Mesodermal cell (in vitro differentiated cells): Measurements from ENCODE around the gene KRT17.
"Not testable (repeated sequence)": the region's sequence is repeated elsewhere in the genome, so short reads cannot be mapped to it uniquely, and the experiment has no call there.

Source experiments
- H3K27ac ChIP-seq: 2 replicates; pipeline ENCODE4 v1.7.0; 2013; ENCODE audit warnings: mild to moderate bottlenecking, low read depth, low read length, moderate library complexity; ENCODE audit not compliant: severe bottlenecking
- H3K36me3 ChIP-seq: 2 replicates; pipeline ENCODE4 v1.7.1; 2013; ENCODE audit warnings: mild to moderate bottlenecking, low read length, moderate library complexity; ENCODE audit not compliant: control insufficient read depth, insufficient read depth
- H3K4me1 ChIP-seq: one replicate; pipeline ENCODE4 v1.7.1; 2013; ENCODE audit warnings: mild to moderate bottlenecking, low read length; ENCODE audit not compliant: insufficient read depth, control insufficient read depth, poor library complexity, severe bottlenecking
- H3K4me3 ChIP-seq: 2 replicates; pipeline ENCODE4 v1.7.0; 2013; ENCODE audit warnings: low read length, control low read depth, mild to moderate bottlenecking; ENCODE audit not compliant: insufficient read depth, poor library complexity, severe bottlenecking; ENCODE audit errors: extremely low read depth
- H3K9me3 ChIP-seq: 2 replicates; pipeline ENCODE4 v1.7.1; 2013; ENCODE audit warnings: mild to moderate bottlenecking, low read length, moderate library complexity; ENCODE audit not compliant: control insufficient read depth
- WGBS, 2 experiments: methylation state at CpG; one replicate each; pipeline ENCODE4 v1.1.5; 2013; ENCODE audit warnings: missing lambda C conversion rate in 2 of 2; ENCODE audit not compliant: insufficient coverage in 2 of 2; 5-methylcytosine and 5-hydroxymethylcytosine counted together

The KRT17 gene

DNA sequence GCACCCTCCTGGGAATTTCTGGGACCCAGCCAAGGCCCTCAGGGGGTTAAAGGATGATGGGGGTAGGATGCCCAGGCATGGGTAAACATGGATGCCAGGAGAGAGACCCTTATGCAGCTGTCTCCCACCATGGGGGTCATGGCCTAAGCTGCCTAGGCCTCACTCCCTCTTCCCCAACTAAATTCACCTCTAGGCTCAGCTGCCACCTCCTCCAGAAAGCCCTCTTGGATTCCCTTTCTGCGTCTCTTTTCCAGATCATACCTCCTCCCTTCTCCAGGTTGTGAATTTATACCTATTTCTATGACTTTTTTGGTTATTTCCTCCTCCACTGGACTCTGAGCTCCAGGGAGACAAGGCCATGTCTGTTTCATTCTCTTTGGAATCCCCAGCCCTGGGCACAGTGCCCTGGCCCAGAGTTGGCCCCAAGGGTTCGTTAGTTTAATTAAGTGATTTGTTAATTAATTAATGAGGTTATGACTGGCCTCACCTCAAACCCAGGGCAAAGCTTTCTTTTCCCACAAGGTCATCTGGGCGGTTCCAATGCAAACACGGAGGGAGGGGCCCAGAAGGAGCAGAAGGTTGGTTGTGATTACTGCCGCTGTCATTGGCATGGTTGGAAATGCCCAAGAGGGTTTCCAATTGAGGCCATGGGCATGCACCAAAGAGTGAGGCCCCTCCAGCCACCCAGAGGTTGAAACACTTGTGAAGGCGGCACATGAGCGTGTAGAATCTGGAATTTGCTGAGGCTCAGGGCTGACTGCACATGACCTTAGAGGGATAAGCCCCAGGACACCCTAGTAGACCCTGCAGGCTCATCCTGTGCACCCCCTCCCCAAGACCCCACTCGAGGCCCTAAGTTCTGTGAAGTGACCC is 6.9 kb upstream of the KRT17 start:
- H3K36me3 ChIP-seq: no peaks in the 10 kb centered on the region
- peaks cover 19% of the 10 kb centered on the region for H3K4me1 ChIP-seq
- H3K27ac ChIP-seq: no peak overlapping the region
- H3K9me3 ChIP-seq: no peaks in the 10 kb centered on the region
- 90 to 91% methylated on average over 5 of the region's 8 CpGs for WGBS, 2 experiments
- H3K4me3 ChIP-seq: no peak overlapping the region

- H3K9me3 ChIP-seq: no peaks in the 10 kb centered on the region
- H3K4me3 ChIP-seq: no peak overlapping the region
- H3K27ac ChIP-seq: no peak overlapping the region
- peaks cover 16% of the 10 kb centered on the region for H3K4me1 ChIP-seq
- 81 to 85% methylated on average over 11 of the region's 13 CpGs for WGBS, 2 experiments
- no peaks in the 10 kb centered on the region for H3K36me3 ChIP-seq
Measured at GRCh38 chr17:41629826-41630670, 5.7 kb upstream of the KRT17 start.

GRCh38 chr17:41629316-41629715 is 4.9 kb upstream of the KRT17 start:
- Histone ChIP-seq H3K4me1 (peaks cover 9% of the 10 kb centered on the region), H3K27ac (no peak overlapping the region), H3K4me3 (no peak overlapping the region), H3K36me3 (no peaks in the 10 kb centered on the region), H3K9me3 (no peaks in the 10 kb centered on the region)
- WGBS, 2 experiments: 64 to 90% methylated on average over 4 to 6 of the region's 10 CpGs

DNA sequence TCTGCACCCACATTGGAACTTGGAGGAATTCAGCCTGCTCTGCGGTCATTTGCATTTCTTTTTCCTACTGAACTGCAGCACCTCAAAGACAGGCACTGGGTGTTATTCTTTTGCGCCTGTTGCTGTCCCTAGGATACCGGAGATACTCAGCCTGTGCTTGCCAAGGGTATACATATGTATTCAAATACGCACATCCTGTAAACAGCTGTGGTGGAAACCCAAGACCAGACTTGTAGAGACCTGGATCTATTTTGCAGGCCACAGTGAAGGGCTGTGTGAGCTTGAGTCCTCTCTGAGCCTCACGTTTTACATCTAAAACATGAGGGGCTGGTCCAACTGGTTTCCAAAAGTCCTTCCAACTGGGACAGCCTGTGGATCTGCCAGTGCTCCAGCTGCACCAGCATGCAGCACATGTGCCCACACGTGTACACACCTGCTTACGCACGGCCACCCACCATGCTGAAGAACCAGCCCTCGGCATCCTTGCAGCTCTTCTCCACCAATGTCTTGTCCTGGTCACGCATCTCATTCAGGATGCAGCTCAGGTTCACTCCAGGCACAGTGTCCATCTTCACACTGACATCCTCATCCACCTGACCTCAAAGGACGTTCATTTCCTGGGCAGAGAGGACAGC is 4.4 kb upstream of the KRT17 start:
- not testable (repeated sequence) for H3K9me3 ChIP-seq, H3K4me3 ChIP-seq, H3K36me3 ChIP-seq, H3K27ac ChIP-seq, H3K4me1 ChIP-seq
- WGBS, 2 experiments: 91 to 93% methylated on average over 8 to 10 of the region's 11 CpGs

- H3K36me3 ChIP-seq, H3K9me3 ChIP-seq, H3K4me3 ChIP-seq, H3K4me1 ChIP-seq, H3K27ac ChIP-seq: not testable (repeated sequence)
- WGBS, 2 experiments: 100% methylated on average over 1 of the region's 1 CpG; no CpG with 5 or more reads in 1 of the 2 experiments
Measured at GRCh38 chr17:41628073-41628370, 3.6 kb upstream of the KRT17 start.

- Histone ChIP-seq H3K4me3 (no peak overlapping the region), H3K27ac (no peak overlapping the region), H3K36me3 (no peaks in the 10 kb centered on the region), H3K9me3 (no peaks in the 10 kb centered on the region), H3K4me1 (peaks cover 12% of the 10 kb centered on the region)
- WGBS, 2 experiments: 86 to 92% methylated on average over 19 to 22 of the region's 23 CpGs
Measured at GRCh38 chr17:41627316-41628072, 3.1 kb upstream of the KRT17 start.

DNA sequence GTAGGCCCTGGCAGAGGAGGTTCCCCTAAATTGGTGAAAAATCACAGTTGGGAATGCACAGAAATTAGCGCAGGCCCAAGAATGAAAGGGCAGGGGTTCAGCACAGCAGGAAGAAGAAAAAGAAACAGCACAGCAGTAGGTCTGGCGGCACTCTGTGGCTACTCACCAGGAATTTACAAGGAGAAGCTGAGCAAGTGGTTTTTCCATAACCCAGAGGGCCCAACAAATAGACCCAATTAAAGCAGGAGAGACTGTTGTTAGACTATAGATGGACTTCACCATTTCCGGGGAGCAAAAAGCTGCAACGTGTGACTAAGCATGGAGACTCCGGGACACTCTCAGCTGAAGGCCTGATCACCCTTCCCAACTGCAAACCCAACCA is 2.5 kb upstream of the KRT17 start:
- H3K36me3 ChIP-seq, H3K9me3 ChIP-seq, H3K4me3 ChIP-seq, H3K27ac ChIP-seq: not testable (repeated sequence)
- peaks cover 12% of the 10 kb centered on the region for H3K4me1 ChIP-seq
- 86 to 93% methylated on average over 4 to 5 of the region's 5 CpGs for WGBS, 2 experiments

GRCh38 chr17:41626028-41626913 is 1.9 kb upstream of the KRT17 start:
- WGBS, 2 experiments: 90 to 92% methylated on average over 2 to 13 of the region's 17 CpGs
- not testable (repeated sequence) for H3K27ac ChIP-seq, H3K9me3 ChIP-seq, H3K4me3 ChIP-seq, H3K36me3 ChIP-seq
- peaks cover 12% of the 10 kb centered on the region for H3K4me1 ChIP-seq

DNA sequence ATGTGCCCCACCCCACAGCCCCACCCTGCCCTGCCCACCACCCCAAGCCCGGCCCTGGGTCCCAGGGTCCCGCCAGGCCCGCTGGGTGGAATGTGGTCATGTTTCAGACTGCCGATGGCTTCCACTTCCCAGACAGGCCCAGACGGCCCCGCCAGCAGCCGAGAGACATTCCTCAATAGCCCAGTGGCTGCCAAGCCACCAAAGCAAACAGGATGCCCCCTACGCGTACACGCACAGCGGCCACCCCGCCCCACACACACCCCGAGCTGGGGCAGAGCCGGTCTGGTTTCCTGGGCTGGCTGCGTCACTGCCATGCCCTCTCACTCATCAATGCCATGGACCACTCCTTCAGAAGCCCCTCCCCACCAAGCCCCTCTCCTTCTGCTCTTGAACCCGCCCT is 1.2 kb upstream of the KRT17 start:
- Histone ChIP-seq H3K4me1 (peaks cover 12% of the 10 kb centered on the region), H3K27ac (no peak overlapping the region), H3K9me3 (no peaks in the 10 kb centered on the region), H3K36me3 (no peaks in the 10 kb centered on the region), H3K4me3 (no peak overlapping the region)
- WGBS, 2 experiments: 86 to 89% methylated on average over 9 to 15 of the region's 16 CpGs
